Activated naive CD8-positive, alpha-beta T cell (primary cell): ENCODE results near the gene HERC2.
A peak's percentile ranks its signal among the peaks of the same experiment; 100 is the strongest.

Experiments used
- H3K27ac Mint-ChIP-seq: one replicate; pipeline ENCODE4 v1.8.0; 2021; ENCODE audit warnings: mixed read lengths
- H3K27me3 Mint-ChIP-seq: one replicate; pipeline ENCODE4 v1.8.0; 2021; ENCODE audit warnings: mixed read lengths
- H3K36me3 Mint-ChIP-seq: one replicate; pipeline ENCODE4 v1.8.0; 2021; ENCODE audit warnings: mixed read lengths
- H3K4me1 Mint-ChIP-seq: one replicate; pipeline ENCODE4 v1.8.0; 2021; ENCODE audit warnings: low read depth, mixed read lengths
- H3K4me3 Mint-ChIP-seq: one replicate; pipeline ENCODE4 v1.8.0; 2021; ENCODE audit warnings: mild to moderate bottlenecking, mixed read lengths
- H3K9me3 Mint-ChIP-seq: one replicate; pipeline ENCODE4 v1.8.0; 2021; ENCODE audit warnings: low read depth, mixed read lengths

Gene HERC2

DNA sequence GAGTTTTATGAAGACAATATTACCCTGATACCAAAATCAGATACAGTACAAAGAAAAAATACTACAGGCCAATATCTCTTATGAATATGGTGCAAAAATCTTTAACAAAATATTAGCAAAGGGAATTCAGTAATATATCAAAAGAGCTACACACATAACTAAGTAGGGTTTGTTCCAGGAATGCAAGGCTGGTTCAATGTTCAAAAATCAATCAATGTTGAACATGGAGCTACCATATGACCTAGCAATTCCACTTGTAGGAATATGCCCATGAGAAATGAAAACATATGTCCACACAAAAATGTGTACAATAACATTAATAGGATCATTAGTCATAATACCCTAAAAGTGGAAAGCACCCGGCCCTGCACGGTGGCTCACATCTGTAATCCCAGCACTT, 230.7 kb downstream of the HERC2 start:
- H3K9me3 Mint-ChIP-seq: peaks cover 13% of the 10 kb centered on the region

DNA sequence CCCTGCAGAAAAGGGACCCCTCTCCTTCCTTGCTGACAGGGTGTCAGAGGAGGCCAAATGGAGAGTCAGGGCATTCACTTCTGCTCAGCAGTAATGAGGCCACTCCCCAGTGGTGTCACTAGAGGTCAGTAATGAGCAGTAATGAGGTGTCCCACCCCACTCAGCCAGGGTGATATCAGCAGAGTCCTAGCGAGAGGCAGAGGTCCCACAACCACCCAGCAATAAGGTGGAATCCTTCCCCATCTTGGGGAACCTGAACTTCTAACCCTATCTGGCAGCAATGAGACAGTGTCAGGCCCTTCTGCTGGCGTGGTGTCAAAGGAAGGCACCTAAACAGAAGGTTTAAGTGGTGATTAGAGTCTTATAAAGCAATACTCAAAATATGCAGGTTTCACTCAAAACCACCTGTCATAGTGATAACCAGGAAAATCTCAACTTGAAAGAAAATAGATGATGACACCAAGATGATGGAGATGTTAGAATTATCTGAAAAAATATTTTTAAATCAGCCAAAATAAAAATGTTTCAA, 235.7 kb downstream of the HERC2 start:
- Mint-ChIP-seq H3K27me3 (peaks cover 16% of the 10 kb centered on the region), H3K4me3 (no peak overlapping the region), H3K27ac (peak overlapping the region; percentile 36), H3K9me3 (peaks cover 13% of the 10 kb centered on the region), H3K4me1 (peaks cover 11% of the 10 kb centered on the region), H3K36me3 (peaks cover 16% of the 10 kb centered on the region)

More for the DNA sequence above, 230.7 kb downstream of the HERC2 start:
- Mint-ChIP-seq H3K27ac (no peak overlapping the region), H3K4me3 (no peak overlapping the region), H3K36me3 (peaks cover 17% of the 10 kb centered on the region), H3K4me1 (peaks cover 23% of the 10 kb centered on the region), H3K27me3 (peaks cover 33% of the 10 kb centered on the region)

DNA sequence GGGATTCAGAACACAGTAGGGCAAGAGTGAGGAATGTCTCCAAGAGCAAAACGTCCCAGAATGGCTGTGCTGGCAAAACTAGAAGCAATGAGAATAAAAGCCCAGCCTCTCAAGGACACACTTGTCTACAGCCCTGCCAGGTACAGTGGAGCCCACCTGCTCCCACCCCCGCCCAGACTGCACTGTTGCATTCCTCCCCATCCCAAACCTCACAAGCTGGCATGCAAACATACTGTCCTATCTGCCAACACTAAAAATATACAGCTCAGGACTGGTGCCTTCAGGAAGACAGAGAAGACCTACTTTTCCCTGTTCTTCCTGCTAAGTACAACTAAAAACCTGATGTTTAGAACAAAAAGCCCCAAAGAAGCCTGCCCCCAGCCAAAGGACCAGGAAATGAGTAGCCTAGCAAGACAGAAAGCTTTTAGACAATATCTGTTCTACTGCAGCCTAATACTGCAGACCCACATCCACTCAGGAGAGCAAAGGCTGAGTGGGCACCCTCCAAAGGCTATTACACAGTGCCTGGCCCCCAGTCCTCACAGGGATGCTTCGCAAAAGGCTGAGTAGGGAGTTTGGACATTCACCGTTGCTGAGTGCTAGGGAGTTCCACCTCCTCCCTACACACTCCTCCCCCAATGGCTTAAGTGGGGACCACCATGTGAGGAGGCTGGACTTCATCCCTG, 236.3 kb downstream of the HERC2 start:
- H3K9me3 Mint-ChIP-seq: peaks cover 10% of the 10 kb centered on the region
- H3K4me3 Mint-ChIP-seq: no peak overlapping the region
- H3K27me3 Mint-ChIP-seq: peaks cover 15% of the 10 kb centered on the region
- no peak overlapping the region for H3K27ac Mint-ChIP-seq
- H3K36me3 Mint-ChIP-seq: peaks cover 14% of the 10 kb centered on the region
- H3K4me1 Mint-ChIP-seq: peaks cover 11% of the 10 kb centered on the region

DNA sequence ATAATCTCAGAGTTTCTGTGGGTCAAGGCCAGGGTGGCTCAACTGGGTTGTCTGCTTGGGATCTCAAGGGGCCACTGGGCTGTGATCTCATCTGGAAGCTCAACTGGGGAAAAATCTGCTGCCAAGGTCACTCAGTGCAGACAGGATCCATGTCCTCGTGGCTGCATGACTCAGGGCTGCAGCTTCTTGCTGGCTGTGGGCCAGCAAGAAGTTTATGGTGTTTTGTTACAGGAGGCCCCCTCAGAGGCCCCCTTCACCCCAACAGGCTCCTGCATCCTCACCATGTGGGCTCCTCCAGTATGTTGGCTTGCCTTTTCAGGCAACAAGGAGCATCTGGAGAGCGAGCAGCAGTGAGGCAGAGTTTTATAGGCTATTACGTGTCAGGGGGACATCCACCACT, 237.4 kb downstream of the HERC2 start:
- peaks cover 9% of the 10 kb centered on the region for H3K27me3 Mint-ChIP-seq

DNA sequence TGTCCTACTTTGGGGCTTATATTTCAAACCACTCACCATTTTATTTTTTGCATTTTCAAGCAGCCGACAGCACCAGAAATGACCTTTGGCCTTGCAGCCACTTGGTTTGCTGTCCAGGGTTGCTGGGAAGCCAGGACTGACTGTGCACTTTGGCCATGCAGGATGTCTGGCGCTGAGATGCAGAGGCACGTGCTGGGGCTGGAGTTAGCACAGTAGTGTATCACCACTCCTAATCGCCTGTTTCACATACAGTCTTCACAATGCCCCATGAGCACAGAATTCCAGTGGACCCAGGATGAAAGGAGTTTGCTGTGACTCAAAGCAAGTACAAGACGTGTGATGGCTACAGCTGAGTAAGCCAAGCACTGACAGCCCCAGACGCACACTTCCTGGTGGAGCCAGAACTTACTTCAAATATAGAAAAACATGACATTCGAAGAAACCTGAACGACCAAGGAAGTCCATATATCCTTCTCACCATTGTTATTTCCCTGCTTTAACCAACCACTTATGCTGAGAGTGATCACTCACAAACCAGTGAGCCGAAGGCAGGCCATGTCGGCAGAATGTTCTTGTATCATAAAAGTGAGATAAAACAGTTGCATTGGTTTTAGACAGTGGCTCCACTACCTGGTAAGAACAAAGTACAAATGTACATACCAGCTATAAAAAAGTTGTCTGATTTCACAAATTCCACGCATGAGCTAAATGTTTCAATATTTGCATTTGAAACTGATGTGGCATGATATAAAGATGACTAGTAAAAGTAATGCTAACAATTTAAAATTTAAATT, 238.9 kb downstream of the HERC2 start:
- Mint-ChIP-seq H3K27ac (no peak overlapping the region), H3K27me3 (peaks cover 6% of the 10 kb centered on the region), H3K4me1 (peaks cover 11% of the 10 kb centered on the region), H3K9me3 (no peaks in the 10 kb centered on the region), H3K4me3 (no peak overlapping the region), H3K36me3 (peaks cover 1% of the 10 kb centered on the region)

More for the DNA sequence above, 237.4 kb downstream of the HERC2 start:
- Mint-ChIP-seq H3K27ac (no peak overlapping the region), H3K9me3 (peaks cover 3% of the 10 kb centered on the region), H3K4me3 (no peak overlapping the region), H3K4me1 (peaks cover 11% of the 10 kb centered on the region), H3K36me3 (peaks cover 9% of the 10 kb centered on the region)

- H3K9me3 Mint-ChIP-seq: no peaks in the 10 kb centered on the region
- peaks cover 5% of the 10 kb centered on the region for H3K27me3 Mint-ChIP-seq
- no peak overlapping the region for H3K27ac Mint-ChIP-seq
- H3K4me3 Mint-ChIP-seq: no peak overlapping the region
- H3K36me3 Mint-ChIP-seq: no peaks in the 10 kb centered on the region
- H3K4me1 Mint-ChIP-seq: peaks cover 4% of the 10 kb centered on the region
These were observed 240.4 kb downstream of the HERC2 start for GRCh38 chr15:28081594-28081993.

DNA sequence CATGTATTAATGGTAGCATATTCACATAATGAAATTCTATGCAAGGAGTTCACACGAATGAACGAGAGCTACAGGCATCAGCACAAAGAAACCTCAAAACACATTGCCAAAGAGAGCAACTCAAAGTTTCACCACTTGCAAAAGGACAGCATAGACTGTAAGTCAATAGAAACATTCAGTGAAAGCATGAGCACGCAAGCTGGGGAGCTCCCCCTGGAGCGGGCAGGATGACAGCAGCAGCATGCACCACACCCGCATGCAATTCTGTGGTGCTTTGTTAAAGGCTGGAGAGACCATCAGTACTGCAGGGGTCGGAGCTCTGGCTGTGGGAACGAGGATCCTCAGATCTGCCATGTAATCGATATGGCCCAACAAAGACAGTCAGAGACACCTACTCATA, 241.6 kb downstream of the HERC2 start:
- no peak overlapping the region for H3K4me3 Mint-ChIP-seq
- H3K27me3 Mint-ChIP-seq: peaks cover 5% of the 10 kb centered on the region
- H3K9me3 Mint-ChIP-seq: no peaks in the 10 kb centered on the region
- no peaks in the 10 kb centered on the region for H3K4me1 Mint-ChIP-seq
- H3K36me3 Mint-ChIP-seq: no peaks in the 10 kb centered on the region
- H3K27ac Mint-ChIP-seq: no peak overlapping the region

DNA sequence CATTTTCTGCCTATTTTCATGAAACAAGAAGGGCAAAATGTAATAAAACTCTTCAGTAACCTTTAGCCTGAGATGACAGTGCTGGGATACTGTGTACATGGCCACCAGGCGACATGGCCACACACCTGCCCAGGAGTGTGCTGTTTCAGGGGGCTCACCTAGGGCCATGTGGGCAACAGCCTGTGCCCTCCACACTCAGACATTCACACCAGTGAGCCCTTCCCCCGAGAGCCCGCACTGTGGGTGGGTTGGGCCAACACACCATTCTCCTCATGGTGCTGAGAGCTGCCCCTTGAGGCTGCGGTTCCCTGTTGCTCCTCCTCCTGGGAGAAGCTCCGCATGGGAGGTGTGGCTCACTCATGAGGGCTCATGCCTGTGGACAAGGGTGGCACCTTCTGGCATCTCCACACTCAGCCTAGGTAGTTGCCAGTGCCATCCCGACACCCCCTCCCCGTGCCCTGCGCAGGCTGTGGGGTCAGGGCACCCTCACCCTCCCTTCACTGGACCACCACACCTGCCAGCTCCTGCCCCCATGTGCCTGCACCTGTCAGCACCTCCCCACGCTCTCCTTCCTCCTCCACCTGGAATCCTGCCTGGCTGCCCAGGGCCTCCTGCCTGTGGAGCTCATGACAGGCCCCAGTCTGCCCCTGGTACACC, 242.5 kb downstream of the HERC2 start:
- H3K27ac Mint-ChIP-seq: no peak overlapping the region
- H3K4me1 Mint-ChIP-seq: no peaks in the 10 kb centered on the region
- peaks cover 5% of the 10 kb centered on the region for H3K27me3 Mint-ChIP-seq
- H3K4me3 Mint-ChIP-seq: no peak overlapping the region
- no peaks in the 10 kb centered on the region for H3K9me3 Mint-ChIP-seq
- no peaks in the 10 kb centered on the region for H3K36me3 Mint-ChIP-seq

DNA sequence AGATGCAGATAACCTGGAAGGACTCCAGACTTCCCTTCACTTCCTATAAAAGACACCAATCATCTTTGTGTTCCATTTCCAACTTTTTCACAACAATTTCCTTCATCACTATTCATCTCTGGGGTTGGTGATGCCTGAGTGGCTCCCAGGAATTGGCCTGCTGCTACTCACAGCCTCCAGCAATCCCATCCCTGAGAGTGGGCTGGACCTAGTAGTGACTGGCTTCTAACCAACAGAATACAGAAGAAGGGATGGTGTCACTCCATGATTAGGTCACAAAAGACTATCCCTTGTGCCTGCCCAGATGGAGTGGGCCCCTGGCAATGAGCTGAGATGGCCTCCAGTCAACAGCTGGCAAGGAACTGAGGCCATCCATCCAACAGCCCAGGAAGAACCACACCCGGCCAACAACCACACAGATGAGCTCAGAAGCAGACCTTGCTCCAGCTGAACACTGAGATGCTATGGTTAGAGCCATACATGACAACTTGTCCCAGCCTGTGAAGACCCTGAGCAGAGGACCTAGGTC, 243.7 kb downstream of the HERC2 start:
- Mint-ChIP-seq H3K27ac (no peak overlapping the region), H3K36me3 (no peaks in the 10 kb centered on the region), H3K4me3 (no peak overlapping the region), H3K27me3 (peaks cover 6% of the 10 kb centered on the region), H3K4me1 (no peaks in the 10 kb centered on the region), H3K9me3 (no peaks in the 10 kb centered on the region)

GRCh38 chr15:28075573-28075972, 246.4 kb downstream of the HERC2 start:
- no peak overlapping the region for H3K27ac Mint-ChIP-seq
- H3K27me3 Mint-ChIP-seq: peaks cover 6% of the 10 kb centered on the region
- H3K36me3 Mint-ChIP-seq: no peaks in the 10 kb centered on the region

DNA sequence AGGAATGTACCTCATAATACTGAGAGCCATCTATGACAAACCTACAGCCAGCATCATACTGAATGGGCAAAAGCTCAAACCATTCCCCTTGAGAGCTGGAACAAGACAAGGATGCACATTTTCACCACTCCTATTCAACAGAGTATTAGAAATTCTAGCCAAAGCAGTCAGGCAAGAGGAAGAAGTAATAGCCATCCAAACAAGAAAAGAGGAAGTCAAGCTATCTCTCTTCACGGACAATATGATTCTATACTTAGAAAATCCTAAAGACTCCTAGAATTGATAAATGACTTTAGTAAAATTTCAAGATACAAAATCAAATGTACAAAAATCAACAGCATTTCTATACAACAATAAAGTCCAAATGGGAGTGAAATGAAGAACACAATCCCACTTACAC, 253.0 kb downstream of the HERC2 start:
- H3K27ac Mint-ChIP-seq: no peak overlapping the region
- H3K9me3 Mint-ChIP-seq: peaks cover 6% of the 10 kb centered on the region
- no peak overlapping the region for H3K4me3 Mint-ChIP-seq
- no peaks in the 10 kb centered on the region for H3K36me3 Mint-ChIP-seq
- H3K4me1 Mint-ChIP-seq: no peaks in the 10 kb centered on the region
- peaks cover 22% of the 10 kb centered on the region for H3K27me3 Mint-ChIP-seq

More at GRCh38 chr15:28075573-28075972, 246.4 kb downstream of the HERC2 start:
- no peak overlapping the region for H3K4me3 Mint-ChIP-seq
- H3K9me3 Mint-ChIP-seq: no peaks in the 10 kb centered on the region
- no peaks in the 10 kb centered on the region for H3K4me1 Mint-ChIP-seq

DNA sequence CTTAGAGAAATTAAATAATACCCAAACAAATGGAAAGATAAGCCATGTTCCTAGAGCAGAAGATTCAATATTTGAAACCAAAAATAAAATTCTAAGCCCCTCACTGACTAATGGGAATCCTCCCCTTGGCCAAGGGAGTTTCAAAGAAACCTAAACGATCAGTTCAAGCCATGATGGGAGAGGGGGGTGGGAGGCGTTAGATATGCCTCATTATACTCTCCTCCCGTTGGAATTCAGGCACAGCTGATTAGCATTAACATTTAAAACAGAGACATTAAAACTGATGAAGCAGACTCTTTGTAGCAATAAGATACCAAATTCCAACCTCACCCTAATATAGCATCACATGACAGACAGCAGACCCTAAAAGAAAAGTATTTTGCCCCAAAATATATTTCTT, 255.7 kb downstream of the HERC2 start:
- Mint-ChIP-seq H3K4me1 (no peaks in the 10 kb centered on the region), H3K9me3 (peaks cover 16% of the 10 kb centered on the region), H3K4me3 (no peak overlapping the region), H3K36me3 (no peaks in the 10 kb centered on the region), H3K27ac (no peak overlapping the region), H3K27me3 (peaks cover 21% of the 10 kb centered on the region)
